GM12874 (cell line): ENCODE measurements around the gene RNPEPL1.

Source experiments
- CTCF ChIP-seq: IDR thresholded peaks from 2 replicates; pipeline ENCODE4 v1.5.1; 2011; ENCODE audit warnings: low read depth, mild to moderate bottlenecking, control low read depth, low read length, moderate library complexity; ENCODE audit not compliant: insufficient read depth

RNPEPL1 gene

GRCh38 chr2:240604291-240604938 is 36.1 kb downstream of the RNPEPL1 start:
- TF ChIP-seq CTCF, result peak; percentile 65

- TF ChIP-seq CTCF, result no peak
Measured at GRCh38 chr2:240604939-240605716, 36.8 kb downstream of the RNPEPL1 start.

GRCh38 chr2:240605867-240606743 is 37.8 kb downstream of the RNPEPL1 start:
- TF ChIP-seq CTCF, result no peak

GRCh38 chr2:240611601-240612210 is 43.4 kb downstream of the RNPEPL1 start:
- TF ChIP-seq CTCF, result no peak

DNA sequence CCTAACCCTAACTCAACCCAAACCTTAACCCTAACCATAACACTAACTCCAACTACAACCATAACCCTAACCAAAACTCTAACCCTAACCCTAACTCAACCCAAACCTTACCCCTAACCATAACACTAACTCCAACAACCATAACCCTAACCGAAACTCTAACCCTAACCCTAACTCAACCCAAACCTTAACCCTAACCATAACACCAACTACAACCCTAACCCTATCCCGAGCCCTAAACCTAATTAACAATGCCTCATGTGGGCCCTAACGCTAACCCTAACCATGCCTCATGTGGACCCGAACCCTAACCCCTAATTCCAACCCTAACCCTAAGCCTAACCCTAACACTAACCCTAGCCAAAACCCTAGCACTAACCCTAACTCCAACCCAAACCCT is 45.5 kb downstream of the RNPEPL1 start:
- TF ChIP-seq CTCF, result no peak

DNA sequence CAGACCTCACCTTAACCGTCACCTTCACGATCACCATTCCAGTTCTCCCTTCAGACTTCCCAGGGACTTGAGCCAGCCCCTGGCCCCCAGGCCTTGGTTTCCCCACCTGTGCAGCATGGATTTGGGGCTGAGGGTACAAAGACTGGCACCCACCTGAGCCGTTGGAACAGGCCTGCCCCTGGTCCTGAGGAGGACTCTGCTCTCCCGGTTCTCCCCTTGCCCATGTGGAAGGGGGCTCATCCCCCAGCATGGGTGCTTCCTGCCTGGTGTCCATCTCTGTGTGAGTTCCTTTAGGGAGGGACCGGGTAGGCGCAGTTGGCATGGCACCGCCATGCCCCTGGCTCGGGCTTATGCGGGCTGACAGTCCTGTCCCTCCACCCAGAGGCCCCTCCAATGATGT is 46.1 kb downstream of the RNPEPL1 start:
- no peak for TF ChIP-seq CTCF

- TF ChIP-seq CTCF, result no peak
Measured at GRCh38 chr2:240615396-240615795, 47.1 kb downstream of the RNPEPL1 start.
